GM12874 (cell line): ENCODE data around the gene TNRC18.

Experiments
- TF ChIP-seq, protein P1 (sequence below): IDR thresholded peaks from 2 replicates; pipeline ENCODE4 v1.5.1; 2011; ENCODE audit warnings: low read depth, mild to moderate bottlenecking, control low read depth, low read length, moderate library complexity; ENCODE audit not compliant: insufficient read depth

The TNRC18 gene

DNA sequence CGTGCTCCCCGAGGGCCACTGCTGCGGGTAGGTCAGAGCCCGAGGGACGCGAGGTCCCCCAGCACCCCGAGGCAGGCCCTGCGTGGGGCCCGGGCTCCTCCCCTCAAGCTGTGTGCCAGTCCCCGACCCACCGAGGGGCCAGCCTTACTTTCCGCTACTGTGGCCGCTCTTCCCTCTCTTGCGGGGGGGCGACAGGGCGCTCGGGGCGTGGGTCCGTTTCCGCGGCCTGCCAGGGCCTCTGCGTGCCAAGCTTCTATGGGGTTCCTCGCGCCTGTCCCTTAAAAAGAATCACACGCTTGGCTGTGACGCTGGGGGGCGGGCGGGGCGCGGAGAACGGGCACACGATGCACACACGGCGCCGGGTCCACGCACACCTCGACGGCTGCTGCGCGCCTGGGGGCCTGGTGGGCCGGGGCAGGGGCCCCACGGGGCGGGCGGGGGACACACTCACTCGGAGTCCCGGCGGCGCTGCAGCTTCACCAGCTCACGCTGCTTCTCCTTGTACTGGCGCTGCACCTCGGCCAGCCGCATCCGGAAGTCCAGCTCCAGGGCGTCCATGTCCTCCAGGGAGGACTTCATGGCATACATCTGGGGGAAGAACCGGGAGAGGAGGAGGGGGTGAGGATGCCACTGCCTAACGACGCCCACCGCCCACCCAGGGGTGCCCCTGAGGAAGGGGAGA is 62.0 kb downstream of the TNRC18 start:
- TF ChIP-seq, protein P1, sequence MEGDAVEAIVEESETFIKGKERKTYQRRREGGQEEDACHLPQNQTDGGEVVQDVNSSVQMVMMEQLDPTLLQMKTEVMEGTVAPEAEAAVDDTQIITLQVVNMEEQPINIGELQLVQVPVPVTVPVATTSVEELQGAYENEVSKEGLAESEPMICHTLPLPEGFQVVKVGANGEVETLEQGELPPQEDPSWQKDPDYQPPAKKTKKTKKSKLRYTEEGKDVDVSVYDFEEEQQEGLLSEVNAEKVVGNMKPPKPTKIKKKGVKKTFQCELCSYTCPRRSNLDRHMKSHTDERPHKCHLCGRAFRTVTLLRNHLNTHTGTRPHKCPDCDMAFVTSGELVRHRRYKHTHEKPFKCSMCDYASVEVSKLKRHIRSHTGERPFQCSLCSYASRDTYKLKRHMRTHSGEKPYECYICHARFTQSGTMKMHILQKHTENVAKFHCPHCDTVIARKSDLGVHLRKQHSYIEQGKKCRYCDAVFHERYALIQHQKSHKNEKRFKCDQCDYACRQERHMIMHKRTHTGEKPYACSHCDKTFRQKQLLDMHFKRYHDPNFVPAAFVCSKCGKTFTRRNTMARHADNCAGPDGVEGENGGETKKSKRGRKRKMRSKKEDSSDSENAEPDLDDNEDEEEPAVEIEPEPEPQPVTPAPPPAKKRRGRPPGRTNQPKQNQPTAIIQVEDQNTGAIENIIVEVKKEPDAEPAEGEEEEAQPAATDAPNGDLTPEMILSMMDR, result no peak

DNA sequence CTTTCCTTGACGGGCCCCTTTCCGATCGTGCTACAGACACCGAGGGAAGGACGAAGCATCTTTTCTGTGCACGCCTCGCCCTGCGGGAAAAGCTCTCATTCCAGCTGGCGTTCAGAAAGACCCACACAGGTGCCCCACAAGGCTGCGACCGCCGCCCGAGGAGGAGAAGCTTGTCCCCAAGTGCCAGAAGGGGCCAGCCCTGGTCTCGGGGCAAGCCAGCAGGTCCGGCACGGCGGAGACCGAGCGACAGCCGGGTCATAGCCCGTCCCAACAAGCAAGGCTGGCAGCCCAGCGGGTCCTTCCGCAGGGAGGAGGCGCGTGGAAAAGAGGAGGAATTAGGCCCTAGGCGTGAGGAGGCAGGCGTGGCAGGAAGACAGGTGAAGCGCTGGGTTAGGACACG is 62.7 kb downstream of the TNRC18 start:
- TF ChIP-seq, protein P1, result no peak

DNA sequence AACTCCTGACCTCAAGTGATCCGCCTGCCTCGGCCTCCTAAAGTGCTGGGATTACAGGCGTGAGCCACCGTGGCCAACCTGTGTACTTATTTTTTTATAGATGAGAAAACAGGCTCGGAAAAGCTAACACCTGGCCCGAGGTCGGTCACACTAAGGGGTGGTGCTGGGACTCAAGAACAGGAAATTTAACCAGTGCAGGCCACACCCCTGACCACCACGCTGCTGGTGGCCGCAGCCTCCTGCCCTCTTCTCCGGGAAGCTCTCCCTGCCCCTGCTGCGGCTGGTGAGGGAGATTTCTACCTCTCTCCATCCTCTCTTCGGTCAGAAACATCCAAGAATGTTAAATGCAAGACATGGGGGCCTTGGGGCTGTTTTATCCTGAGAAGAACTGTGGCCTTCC is 63.2 kb downstream of the TNRC18 start:
- TF ChIP-seq, protein P1, result no peak

DNA sequence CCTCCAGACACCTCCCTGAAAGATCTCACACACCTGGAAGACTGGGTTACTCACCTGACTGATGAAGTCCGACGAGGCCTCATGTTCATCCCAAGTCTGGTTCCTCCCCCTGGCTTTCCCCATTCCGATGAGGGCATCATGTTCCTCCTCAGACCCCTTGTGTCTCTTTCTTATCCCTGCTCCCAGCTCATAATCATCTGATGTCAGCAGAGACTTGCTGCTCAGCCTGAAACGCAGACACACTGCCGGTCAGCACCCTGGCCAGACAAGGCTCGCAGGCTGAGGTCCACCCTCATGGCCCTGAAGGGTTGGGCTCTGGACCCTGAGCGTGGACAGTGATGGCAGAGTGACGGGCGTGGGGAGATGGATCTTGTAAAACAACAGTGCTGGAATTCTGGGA is 64.3 kb downstream of the TNRC18 start:
- TF ChIP-seq, protein P1, result no peak

DNA sequence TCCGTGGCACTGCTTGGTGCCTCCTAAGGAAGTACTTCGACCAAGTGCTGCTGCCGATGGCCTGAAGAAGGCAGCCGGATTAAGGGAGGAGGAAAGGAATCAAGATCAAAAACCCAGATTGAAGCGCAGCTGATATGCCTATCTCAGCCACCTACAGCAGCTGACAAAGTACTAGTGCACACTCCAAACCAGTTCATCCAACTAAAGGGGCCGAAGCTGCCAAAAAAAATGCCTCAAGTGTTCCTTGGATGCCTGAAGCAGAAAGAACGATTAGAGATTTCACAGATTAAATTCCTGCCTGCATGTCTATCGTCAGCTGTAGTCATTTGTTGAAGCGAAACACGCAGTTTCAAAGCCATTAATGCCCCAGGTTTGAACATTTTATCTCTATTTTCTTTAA is 65.7 kb downstream of the TNRC18 start:
- TF ChIP-seq, protein P1, result no peak

DNA sequence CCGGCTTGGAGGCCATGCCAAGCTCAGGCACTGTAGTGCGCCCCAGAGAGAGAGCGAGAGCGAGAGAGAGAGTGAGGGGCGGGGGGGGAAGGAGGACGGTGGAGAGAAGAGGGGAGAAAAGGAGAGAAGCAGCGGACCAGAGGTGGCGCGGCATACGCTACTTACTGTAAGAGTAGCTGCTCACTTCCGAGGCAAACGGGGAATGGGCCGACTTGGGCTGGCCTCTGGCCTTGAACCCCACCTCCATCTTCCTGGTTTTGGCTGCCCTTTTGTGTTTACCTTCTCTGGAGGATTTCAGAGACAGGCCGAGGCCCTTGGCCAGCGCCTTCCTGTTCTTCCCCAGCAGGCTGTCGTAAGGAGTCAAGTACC is 66.9 kb downstream of the TNRC18 start:
- TF ChIP-seq, protein P1, result no peak

DNA sequence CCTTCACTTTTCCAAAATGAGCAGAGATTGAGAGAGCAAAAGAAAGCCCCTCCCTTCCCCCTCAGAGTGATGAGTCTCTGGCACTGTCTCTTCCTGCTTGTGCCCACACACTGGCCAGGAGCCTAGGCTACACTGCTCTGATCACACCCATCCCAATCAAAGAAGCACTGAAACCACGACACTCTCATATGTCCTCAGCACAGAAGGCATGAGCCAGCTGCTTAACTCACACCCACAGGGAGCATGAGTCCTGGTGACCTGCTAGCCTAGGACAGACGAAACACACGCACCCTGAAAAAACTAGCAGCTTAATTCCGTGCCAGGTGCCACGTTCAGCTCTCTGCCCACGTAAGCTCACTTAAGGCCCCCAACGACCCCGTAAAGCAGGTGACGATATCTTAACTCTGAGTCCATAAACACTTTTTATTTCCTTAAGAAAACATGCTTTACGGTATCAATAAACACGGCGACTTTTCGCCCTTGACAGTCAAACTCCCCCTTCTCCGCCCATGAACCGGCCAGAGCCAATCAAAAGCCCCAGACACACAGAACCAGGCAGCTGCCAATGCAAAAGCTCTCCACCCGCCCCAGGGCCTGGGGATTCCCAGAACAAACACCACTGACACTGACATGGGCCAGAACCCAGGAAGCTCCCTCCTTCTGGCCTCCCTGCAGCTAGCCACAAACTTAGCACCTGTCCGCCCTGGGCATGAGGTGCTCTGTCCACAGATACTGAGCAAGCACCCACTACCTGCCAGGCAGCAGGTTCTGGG is 69.0 kb downstream of the TNRC18 start:
- TF ChIP-seq, protein P1, result no peak
